CD14-positive monocyte (primary cell): ENCODE data around the gene TMEFF2. TPM values are rescaled to one million over a fixed set of nuclear protein-coding genes. Genes with fewer than 3 reads are reported as not detected.

Experiments
- DNase-seq, 3 donors: peaks; one replicate each; pipeline ENCODE4 v3.0.0-alpha.2; 2011 to 2022
- H2AFZ ChIP-seq: 2 replicates; pipeline ENCODE4 v1.6.0; 2012; ENCODE audit warnings: mild to moderate bottlenecking, low read depth, low read length, inconsistent platforms; ENCODE audit not compliant: insufficient read depth, poor library complexity, severe bottlenecking
- H3K27ac ChIP-seq, 2 donors: 1 replicate in 1 of 2; 2 replicates in 1 of 2; pipeline ENCODE4 v1.5.1; 2012 to 2013; ENCODE audit warnings: low read length in 2 of 2, control low read depth in 1 of 2, inconsistent platforms in 1 of 2, low read depth in 1 of 2, mild to moderate bottlenecking in 1 of 2
- H3K27me3 ChIP-seq, 2 donors: one replicate each; pipeline versions ENCODE4 v1.6.0 to v1.6.1; 2011 to 2013; ENCODE audit warnings: low read length in 2 of 2; ENCODE audit not compliant: control insufficient read depth in 2 of 2, insufficient read depth in 2 of 2
- H3K36me3 ChIP-seq, 2 donors: replicated peaks in 1 of 2; 1 replicate in 1 of 2; 2 replicates in 1 of 2; pipeline versions ENCODE4 v1.5.1 to v1.6.1; 2012 to 2013; ENCODE audit warnings: low read length in 2 of 2, control low read depth in 1 of 2, inconsistent platforms in 1 of 2, mild to moderate bottlenecking in 1 of 2; ENCODE audit not compliant: insufficient read depth in 2 of 2, control insufficient read depth in 1 of 2
- H3K4me1 ChIP-seq, 2 donors: 1 replicate in 1 of 2; 2 replicates in 1 of 2; pipeline versions ENCODE4 v1.5.1 to v1.6.1; 2012 to 2013; ENCODE audit warnings: low read length in 2 of 2, control low read depth in 1 of 2, inconsistent platforms in 1 of 2, mild to moderate bottlenecking in 1 of 2, moderate library complexity in 1 of 2; ENCODE audit not compliant: insufficient read depth in 2 of 2, control insufficient read depth in 1 of 2
- H3K4me2 ChIP-seq: replicated peaks from 2 replicates; pipeline ENCODE3; 2012; ENCODE audit warnings: low read length, moderate library complexity, mild to moderate bottlenecking; ENCODE audit not compliant: poor library complexity, severe bottlenecking; ENCODE audit errors: extremely low read depth
- H3K4me3 ChIP-seq, 3 experiments: fragments of 200-600 bp in 1 of 3; sonication (generic) in 1 of 3; replicated peaks in 1 of 3; 1 replicate in 2 of 3; 2 replicates in 1 of 3; pipeline ENCODE4 v1.5.1; 2011 to 2013; ENCODE audit warnings: low read length in 3 of 3, mild to moderate bottlenecking in 3 of 3, control low read depth in 2 of 3, low read depth in 2 of 3, inconsistent platforms in 1 of 3, moderate library complexity in 1 of 3
- H3K79me2 ChIP-seq: 2 replicates; pipeline ENCODE4 v1.6.0; 2012; ENCODE audit warnings: mild to moderate bottlenecking, control low read depth, inconsistent platforms, low read length, moderate library complexity; ENCODE audit not compliant: insufficient read depth
- H3K9ac ChIP-seq: 2 replicates; pipeline ENCODE4 v1.6.0; 2017; ENCODE audit warnings: low read length, mild to moderate bottlenecking; ENCODE audit not compliant: insufficient read depth, poor library complexity, severe bottlenecking
- H3K9me3 ChIP-seq, 2 donors: replicated peaks in 1 of 2; 1 replicate in 1 of 2; 2 replicates in 1 of 2; pipeline versions ENCODE4 v1.5.1 to v1.6.1; 2012 to 2013; ENCODE audit warnings: low read length in 2 of 2, control low read depth in 1 of 2; ENCODE audit not compliant: control insufficient read depth in 1 of 2, insufficient read depth in 1 of 2
- H4K20me1 ChIP-seq: 2 replicates; pipeline ENCODE4 v1.6.0; 2012; ENCODE audit warnings: mild to moderate bottlenecking, low read length, control low read depth, moderate library complexity; ENCODE audit not compliant: insufficient read depth
- H3K27ac Mint-ChIP-seq, 7 donors: one replicate each; pipeline ENCODE4 v1.8.0; 2020; ENCODE audit warnings: mild to moderate bottlenecking in 7 of 7, mixed read lengths in 7 of 7, moderate library complexity in 6 of 7, inconsistent platforms in 2 of 7
- H3K27me3 Mint-ChIP-seq, 3 donors: one replicate each; pipeline ENCODE4 v1.8.0; 2021 to 2022; ENCODE audit warnings: low read depth in 3 of 3, mild to moderate bottlenecking in 3 of 3, mixed read lengths in 3 of 3, moderate library complexity in 3 of 3, inconsistent platforms in 1 of 3
- H3K36me3 Mint-ChIP-seq, 2 donors: one replicate each; pipeline ENCODE4 v1.8.0; 2020; ENCODE audit warnings: mixed read lengths in 2 of 2, inconsistent platforms in 1 of 2, mild to moderate bottlenecking in 1 of 2
- H3K4me1 Mint-ChIP-seq: one replicate; pipeline ENCODE4 v1.8.0; 2020; ENCODE audit warnings: mild to moderate bottlenecking, mixed read lengths
- H3K4me3 Mint-ChIP-seq, 2 donors: one replicate each; pipeline ENCODE4 v1.8.0; 2020; ENCODE audit warnings: mild to moderate bottlenecking in 2 of 2, mixed read lengths in 2 of 2, moderate library complexity in 1 of 2
- H3K9me3 Mint-ChIP-seq, 7 donors: one replicate each; pipeline ENCODE4 v1.8.0; 2020 to 2022; ENCODE audit warnings: mixed read lengths in 7 of 7, mild to moderate bottlenecking in 6 of 7, moderate library complexity in 6 of 7, inconsistent platforms in 2 of 7
- WGBS: methylation state at CpG from one replicate; pipeline ENCODE4 v1.1.5; 2013; ENCODE audit warnings: missing lambda C conversion rate; ENCODE audit not compliant: insufficient coverage; 5-methylcytosine and 5-hydroxymethylcytosine counted together
- intact Hi-C, 2 donors: fragments of 100-400 bp; cut with micrococcal nuclease; formaldehyde crosslinking; loops; one replicate each; pipeline versions ENCODE4 v1.15.0 to v1.15.1; 2023
- polyA plus RNA-seq, 3 donors: library from polyadenylated mRNA; depleted of rRNA in 1 of 3; unstranded in 2 of 3; stranded (reverse) in 1 of 3; fragments of 300-500 nt in 2 of 3; fragments of >200 nt in 1 of 3; fragmentation: Illumina TruSeq in 2 of 3; gene quantifications; 1 replicate in 2 of 3; 2 replicates in 1 of 3; pipeline ENCODE4 v1.2.3, GENCODE V29; 2012 to 2021
- TF ChIP-seq, protein P1 (sequence below): fragments of 200-600 bp; IDR thresholded peaks from one replicate; pipeline ENCODE4 v1.8.0; 2022; ENCODE audit warnings: antibody characterized with exemption, mild to moderate bottlenecking

TMEFF2 gene
- polyA plus RNA-seq, 3 donors = not detected

DNA sequence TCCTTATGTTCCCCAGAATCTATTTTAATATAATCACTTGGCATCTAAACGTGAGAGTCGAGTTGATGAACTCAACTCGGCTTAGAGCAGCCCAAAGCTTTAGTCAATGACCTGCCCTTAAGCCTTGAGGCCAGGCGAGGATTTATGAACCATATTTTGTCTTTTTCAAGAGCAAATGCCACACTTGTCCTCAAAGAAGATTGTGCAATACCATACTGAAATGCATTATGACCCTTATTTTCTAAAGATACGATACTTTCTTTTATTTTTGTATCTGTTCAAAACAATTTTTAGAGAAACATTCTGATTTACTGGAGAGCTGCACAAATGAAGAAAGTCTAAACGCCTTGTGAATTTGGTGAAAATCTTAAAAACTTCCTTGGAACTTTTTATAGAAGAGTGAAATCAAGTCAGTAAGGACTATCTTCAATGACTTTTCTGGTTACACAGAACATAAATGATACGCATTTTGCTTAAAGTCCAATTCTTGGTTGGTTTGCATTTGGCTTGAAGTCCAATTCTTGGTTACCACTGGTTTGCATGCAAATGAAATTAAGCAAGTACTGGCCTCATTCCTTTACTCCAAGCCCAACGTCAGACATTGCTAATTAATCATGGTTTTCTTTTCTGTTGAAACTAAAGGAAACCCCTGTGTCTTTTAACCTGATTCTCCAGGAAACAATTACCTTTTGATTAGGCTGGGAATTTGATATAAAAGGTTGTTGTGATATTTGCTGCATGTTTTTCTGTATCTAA, 242.0 kb downstream of the TMEFF2 start:
- TF ChIP-seq, protein P1, sequence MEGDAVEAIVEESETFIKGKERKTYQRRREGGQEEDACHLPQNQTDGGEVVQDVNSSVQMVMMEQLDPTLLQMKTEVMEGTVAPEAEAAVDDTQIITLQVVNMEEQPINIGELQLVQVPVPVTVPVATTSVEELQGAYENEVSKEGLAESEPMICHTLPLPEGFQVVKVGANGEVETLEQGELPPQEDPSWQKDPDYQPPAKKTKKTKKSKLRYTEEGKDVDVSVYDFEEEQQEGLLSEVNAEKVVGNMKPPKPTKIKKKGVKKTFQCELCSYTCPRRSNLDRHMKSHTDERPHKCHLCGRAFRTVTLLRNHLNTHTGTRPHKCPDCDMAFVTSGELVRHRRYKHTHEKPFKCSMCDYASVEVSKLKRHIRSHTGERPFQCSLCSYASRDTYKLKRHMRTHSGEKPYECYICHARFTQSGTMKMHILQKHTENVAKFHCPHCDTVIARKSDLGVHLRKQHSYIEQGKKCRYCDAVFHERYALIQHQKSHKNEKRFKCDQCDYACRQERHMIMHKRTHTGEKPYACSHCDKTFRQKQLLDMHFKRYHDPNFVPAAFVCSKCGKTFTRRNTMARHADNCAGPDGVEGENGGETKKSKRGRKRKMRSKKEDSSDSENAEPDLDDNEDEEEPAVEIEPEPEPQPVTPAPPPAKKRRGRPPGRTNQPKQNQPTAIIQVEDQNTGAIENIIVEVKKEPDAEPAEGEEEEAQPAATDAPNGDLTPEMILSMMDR = no peak

DNA sequence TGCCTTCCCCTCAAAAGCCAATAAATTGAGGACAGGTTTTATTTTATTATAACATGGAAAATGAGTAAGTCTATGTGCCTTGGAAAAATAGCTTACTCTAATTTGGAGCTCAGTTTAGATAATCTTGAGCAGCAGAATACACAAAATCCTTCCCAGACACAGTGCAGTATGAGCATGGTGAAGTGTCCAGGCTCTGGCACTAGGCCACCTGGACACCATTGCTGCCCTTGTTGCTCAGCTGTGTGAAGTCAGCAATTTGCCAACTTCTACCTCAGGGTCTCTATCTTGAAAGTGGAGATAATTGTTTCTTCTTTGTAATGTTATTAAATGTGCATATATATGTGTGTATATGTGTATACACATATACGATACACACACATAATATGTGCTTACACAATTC, 242.9 kb downstream of the TMEFF2 start:
- Histone ChIP-seq H3K9ac (no peak overlapping the region), H3K79me2 (no peaks in the 10 kb centered on the region), H3K36me3 (no peaks in the 10 kb centered on the region), H3K27ac (peak overlapping the region in 1 of 2 donors; percentile 60), H2AFZ (no peak overlapping the region), H3K4me1 (peaks cover 16 to 29% of the 10 kb centered on the region in 2 donors), H3K4me3 (no peak overlapping the region), H3K9me3 (no peaks in the 10 kb centered on the region), H3K27me3 (no peaks in the 10 kb centered on the region), H3K4me2 (peak overlapping the region; percentile 22), H4K20me1 (no peaks in the 10 kb centered on the region)
- H3K4me3 Mint-ChIP-seq = no peak overlapping the region
- H3K9me3 Mint-ChIP-seq = peaks cover 0 to 2% (median 0%) of the 10 kb centered on the region in 7 donors
- no peak for DNase-seq
- peaks cover 29% of the 10 kb centered on the region for H3K4me1 Mint-ChIP-seq
- H3K27ac Mint-ChIP-seq = peak overlapping the region in 5 of 7 donors; percentile 12 to 89 (median 76)
- intact Hi-C loops = no loop called here
- peaks cover 0 to 2% (median 0%) of the 10 kb centered on the region in 3 donors for H3K27me3 Mint-ChIP-seq
- H3K36me3 Mint-ChIP-seq = no peaks in the 10 kb centered on the region
- WGBS = no CpG with 5 or more reads among the region's 1 CpG
- TF ChIP-seq, protein P1 = no peak

More for the DNA sequence above, 242.0 kb downstream of the TMEFF2 start:
- Histone ChIP-seq H3K79me2 (no peaks in the 10 kb centered on the region), H3K4me1 (peaks cover 14 to 24% of the 10 kb centered on the region in 2 donors), H3K9ac (no peak overlapping the region), H3K4me3 (no peak overlapping the region), H3K36me3 (no peaks in the 10 kb centered on the region), H3K9me3 (no peaks in the 10 kb centered on the region), H4K20me1 (no peaks in the 10 kb centered on the region), H2AFZ (no peak overlapping the region), H3K4me2 (no peak overlapping the region), H3K27ac (no peak overlapping the region), H3K27me3 (no peaks in the 10 kb centered on the region)
- WGBS = 95% methylated on average over 3 of the region's 8 CpGs
- Mint-ChIP-seq H3K9me3 (peaks cover 0 to 2% (median 0%) of the 10 kb centered on the region in 7 donors), H3K27ac (no peak overlapping the region), H3K27me3 (peaks cover 0 to 2% (median 0%) of the 10 kb centered on the region in 3 donors), H3K36me3 (no peaks in the 10 kb centered on the region), H3K4me1 (peaks cover 27% of the 10 kb centered on the region), H3K4me3 (no peak overlapping the region)
- intact Hi-C loops = no loop called here
- DNase-seq = no peak
